Endothelial cell of umbilical vein (primary cell): ENCODE measurements around the gene CXCR2. TPM values are rescaled to one million over a fixed set of nuclear protein-coding genes. Genes with fewer than 3 reads are reported as not detected.

Experiments used
- BruUV-seq: library from RNA; stranded (reverse); fragments of 400-500 nt; replicated peaks from 2 replicates; lab custom pipeline; 2021; lab: Mats Ljungman, UMichigan
- CTCF ChIA-PET: fragments of 300-600, 350-600 bp; sonication (Branson Sonifier 250); formaldehyde crosslinking; loops from one replicate; lab custom pipeline; 2021; ENCODE audit warnings: antibody characterized with exemption, inconsistent platforms; lab: Charles Lee
- POLR2A ChIA-PET: fragments of 300-600, 350-600 bp; sonication (Branson Sonifier 250); formaldehyde crosslinking; loops from one replicate; lab custom pipeline; 2021; ENCODE audit warnings: antibody characterized with exemption, inconsistent platforms; lab: Charles Lee
- DNase-seq: peaks from one replicate; pipeline ENCODE4 v3.0.0-alpha.2; 2011; ENCODE audit warnings: low read depth, low spot score
- FAIRE-seq: peaks from 2 replicates; lab custom pipeline; 2011; peaks lifted over from hg19 to GRCh38; lab: Jason Lieb, UNC
- H2AFZ ChIP-seq: 2 replicates; pipeline ENCODE4 v1.6.0; 2012; ENCODE audit warnings: low read depth, low read length, control low read depth, inconsistent platforms
- H3K27ac ChIP-seq: 2 replicates; pipeline ENCODE4 v1.5.1; 2011; ENCODE audit warnings: low read depth, mild to moderate bottlenecking, control low read depth, low read length, moderate library complexity; ENCODE audit not compliant: insufficient read depth
- H3K27me3 ChIP-seq, 2 experiments: 2 replicates each; pipeline versions ENCODE4 v1.6.0 to v1.6.1; 2011; ENCODE audit warnings: low read length in 2 of 2, mixed read lengths in 1 of 2; ENCODE audit not compliant: control insufficient read depth in 2 of 2, insufficient read depth in 2 of 2
- H3K36me3 ChIP-seq, 2 experiments: 2 replicates in 1 of 2; 3 replicates in 1 of 2; pipeline ENCODE4 v1.5.1; 2011; ENCODE audit warnings: low read length in 2 of 2, mild to moderate bottlenecking in 1 of 2, moderate library complexity in 1 of 2; ENCODE audit not compliant: control insufficient read depth in 2 of 2, insufficient read depth in 2 of 2; ENCODE audit errors: extremely low read depth in 1 of 2
- H3K4me1 ChIP-seq: 3 replicates; pipeline ENCODE4 v1.5.1; 2011; ENCODE audit warnings: mild to moderate bottlenecking, low read length; ENCODE audit not compliant: control insufficient read depth, insufficient read depth; ENCODE audit errors: extremely low read depth
- H3K4me2 ChIP-seq: 2 replicates; pipeline ENCODE4 v1.6.1; 2011; ENCODE audit warnings: low read length, control low read depth, mixed read lengths; ENCODE audit not compliant: insufficient read depth
- H3K4me3 ChIP-seq, 3 experiments: fragments of 200-600 bp in 1 of 3; sonication (generic), shearing (Covaris generic) in 1 of 3; replicated peaks in 1 of 3; 2 replicates each; pipeline ENCODE4 v1.5.1; 2011 to 2016; ENCODE audit warnings: control low read depth in 3 of 3, low read length in 3 of 3, mild to moderate bottlenecking in 2 of 3, inconsistent platforms in 1 of 3, low read depth in 1 of 3, moderate library complexity in 1 of 3; ENCODE audit not compliant: insufficient read depth in 1 of 3
- H3K79me2 ChIP-seq: 2 replicates; pipeline ENCODE4 v1.6.0; 2012; ENCODE audit warnings: low read length, inconsistent platforms; ENCODE audit not compliant: control insufficient read depth, insufficient read depth
- H3K9ac ChIP-seq: replicated peaks from 2 replicates; pipeline ENCODE3; 2011; ENCODE audit warnings: low read length, control low read depth; ENCODE audit not compliant: insufficient read depth; ENCODE audit errors: extremely low read depth
- H3K9me1 ChIP-seq: replicated peaks from 3 replicates; pipeline ENCODE4 v1.6.0; 2011; ENCODE audit warnings: mild to moderate bottlenecking, low read length; ENCODE audit not compliant: control insufficient read depth, insufficient read depth; ENCODE audit errors: extremely low read depth
- H3K9me3 ChIP-seq: replicated peaks from 2 replicates; pipeline ENCODE4 v1.5.1; 2012; ENCODE audit warnings: low read length, inconsistent platforms; ENCODE audit not compliant: control insufficient read depth, insufficient read depth
- H4K20me1 ChIP-seq: replicated peaks from 2 replicates; pipeline ENCODE3; 2011; ENCODE audit warnings: mild to moderate bottlenecking, low read length; ENCODE audit not compliant: control insufficient read depth, insufficient read depth; ENCODE audit errors: extremely low read depth
- CTCF ChIP-seq, 2 donors: IDR thresholded peaks; 1 replicate in 1 of 2; 2 replicates in 1 of 2; pipeline ENCODE4 v1.5.1; 2011; ENCODE audit warnings: low read length in 2 of 2, mild to moderate bottlenecking in 2 of 2, moderate library complexity in 2 of 2, control low read depth in 1 of 2, inconsistent platforms in 1 of 2, low read depth in 1 of 2; ENCODE audit not compliant: insufficient read depth in 1 of 2; ENCODE audit errors: extremely low read depth in 1 of 2
- EZH2 ChIP-seq: IDR thresholded peaks from 2 replicates; pipeline ENCODE4 v1.6.1; 2012; ENCODE audit warnings: borderline replicate concordance, low read depth, mild to moderate bottlenecking, moderate library complexity, low read length, inconsistent platforms; ENCODE audit not compliant: severe bottlenecking
- FOS ChIP-seq: IDR thresholded peaks from 2 replicates; pipeline ENCODE4 v1.6.1; 2011; ENCODE audit warnings: mild to moderate bottlenecking, low read length, moderate library complexity, borderline replicate concordance; ENCODE audit not compliant: insufficient read depth
- GATA2 ChIP-seq: IDR thresholded peaks from 2 replicates; pipeline ENCODE4 v1.7.0; 2011; ENCODE audit warnings: low read depth, mild to moderate bottlenecking, moderate library complexity, mixed read lengths, low read length; ENCODE audit not compliant: insufficient read length, insufficient read depth
- JUN ChIP-seq: IDR thresholded peaks from 2 replicates; pipeline ENCODE4 v1.6.1; 2011; ENCODE audit warnings: borderline replicate concordance, low read depth; ENCODE audit not compliant: insufficient read length, insufficient read depth
- MAX ChIP-seq: IDR thresholded peaks from 2 replicates; pipeline ENCODE4 v1.6.1; 2011; ENCODE audit not compliant: insufficient read depth, insufficient read length
- MYC ChIP-seq: IDR thresholded peaks from one replicate; pipeline ENCODE4 v1.6.1; 2011; ENCODE audit warnings: mild to moderate bottlenecking, low read depth, low read length
- POLR2A ChIP-seq: IDR thresholded peaks from 2 replicates; pipeline ENCODE4 v1.6.1; 2012; ENCODE audit warnings: low read depth, mild to moderate bottlenecking, control low read depth, low read length
- POLR2AphosphoS5 ChIP-seq: IDR thresholded peaks from 2 replicates; pipeline ENCODE4 v1.6.1; 2012; ENCODE audit warnings: low read depth, mild to moderate bottlenecking, control low read depth, low read length, moderate library complexity; ENCODE audit not compliant: insufficient read depth
- dilution Hi-C: fragments of 300-500 bp; cut with MboI; formaldehyde crosslinking; loops from one replicate; pipeline ENCODE4 v1.15.0; 2019; ENCODE audit warnings: low sequenced_read_pairs; ENCODE audit not compliant: extremely low pct_ligation_motif_present
- intact Hi-C: fragments of 100-400 bp; cut with micrococcal nuclease; formaldehyde crosslinking; loops from one replicate; pipeline ENCODE4 v1.10.0; 2022
- polyA plus RNA-seq, 4 experiments: library from polyadenylated mRNA; depleted of rRNA in 3 of 4; stranded (reverse) in 3 of 4; unstranded in 1 of 4; fragments of >200 nt; gene quantifications; 2 replicates each; pipeline versions ENCODE4 v1.2.1 to v1.2.3, GENCODE V29; 2011 to 2012; ENCODE audit warnings: missing spikeins in 1 of 4
- total RNA-seq: library from RNA; stranded (reverse); gene quantifications from 2 replicates; pipeline ENCODE4 v1.2.3, GENCODE V29; 2021

Gene CXCR2
- total and polyA plus RNA-seq, 2 donors (not counting 3 experiments of a cell fraction or from before 2014, with no cell fraction given): not detected

GRCh38 chr2:218083352-218083676 lies 42.5 kb upstream of the CXCR2 start:
- H2AFZ ChIP-seq: no peak overlapping the region
- no peaks in the 10 kb centered on the region for H3K4me1 ChIP-seq
- H3K4me2 ChIP-seq: no peak overlapping the region
- no peak for DNase-seq
- BruUV-seq: no TSS peak
- TF ChIP-seq GATA2 (no peak), FOS (no peak), POLR2AphosphoS5 (no peak), CTCF (IDR thresholded peaks at IDR 0.05; ENCODE audit: extremely low read depth in 1 of 2, insufficient read depth in 1 of 2, low read depth in 1 of 2, low read length in 2 of 2) (no peak), MYC (no peak), POLR2A (no peak), EZH2 (no peak), MAX (no peak), JUN (no peak)
- ChIA-PET CTCF (interaction anchor here (1.1 to 2.0 kb wide), 3 partner anchors 9 to 136 kb away, joined by 3 to 7 read pairs (median 3); partner anchors contain the start of gene RUFY4), POLR2A (no interaction called here)
- peaks cover 0 to 4% of the 10 kb centered on the region in 2 experiments for H3K27me3 ChIP-seq
- H3K27ac ChIP-seq: no peak overlapping the region
- intact Hi-C loops (no loop called here), dilution Hi-C loops (no loop called here)
- no peaks in the 10 kb centered on the region for H3K79me2 ChIP-seq
- no peaks in the 10 kb centered on the region for H3K9me3 ChIP-seq
- H3K9ac ChIP-seq: no peak overlapping the region
- H4K20me1 ChIP-seq: no peaks in the 10 kb centered on the region
- H3K9me1 ChIP-seq: no peaks in the 10 kb centered on the region
- H3K36me3 ChIP-seq: no peaks in the 10 kb centered on the region
- no peak overlapping the region for H3K4me3 ChIP-seq
- FAIRE-seq: no peak
